NCI-H748 (cell line): ENCODE results near the gene C1orf105.
"Not testable (repeated sequence)": the region's sequence is repeated elsewhere in the genome, so short reads cannot be mapped to it uniquely, and the experiment has no call there.

Experiments used
- DNase-seq: peaks from one replicate; lab custom pipeline; 2025; ENCODE audit not compliant: unreplicated experiment; lab: John Stamatoyannopoulos, UW

C1orf105 gene, protein sequence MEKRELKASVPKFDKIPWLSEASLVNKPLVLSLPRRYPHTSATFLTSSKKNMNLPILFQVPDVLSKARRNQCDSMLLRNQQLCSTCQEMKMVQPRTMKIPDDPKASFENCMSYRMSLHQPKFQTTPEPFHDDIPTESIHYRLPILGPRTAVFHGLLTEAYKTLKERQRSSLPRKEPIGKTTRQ

DNA sequence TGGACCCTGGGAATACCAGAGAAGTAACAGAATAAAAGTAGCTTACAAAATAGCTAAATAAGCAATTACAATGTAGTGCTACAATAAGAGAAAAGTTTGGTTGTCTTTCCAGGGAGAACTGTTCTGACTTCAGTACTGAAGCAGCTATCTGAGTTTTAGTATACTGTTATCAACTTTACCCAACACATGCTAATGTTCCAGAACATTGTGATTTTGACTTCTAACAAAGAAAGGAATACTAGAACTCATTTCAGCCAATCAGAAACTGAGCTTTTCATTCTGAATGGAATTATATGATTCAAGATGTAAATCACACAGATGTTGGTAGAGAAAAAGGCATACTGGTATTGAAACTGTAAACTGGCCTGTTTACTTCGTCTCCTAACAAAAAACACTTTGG, at the start of gene C1orf105:
TSS of gene C1orf105 (plus strand) at position 301 of the 400 bp plus-strand sequence. CDS start 201 bp downstream, outside the sequence.
- DNase-seq, result no peak

- DNase-seq, result not testable (repeated sequence)
Measured at GRCh38 chr1:172371646-172372045, 48.8 kb upstream of the C1orf105 start.

DNA sequence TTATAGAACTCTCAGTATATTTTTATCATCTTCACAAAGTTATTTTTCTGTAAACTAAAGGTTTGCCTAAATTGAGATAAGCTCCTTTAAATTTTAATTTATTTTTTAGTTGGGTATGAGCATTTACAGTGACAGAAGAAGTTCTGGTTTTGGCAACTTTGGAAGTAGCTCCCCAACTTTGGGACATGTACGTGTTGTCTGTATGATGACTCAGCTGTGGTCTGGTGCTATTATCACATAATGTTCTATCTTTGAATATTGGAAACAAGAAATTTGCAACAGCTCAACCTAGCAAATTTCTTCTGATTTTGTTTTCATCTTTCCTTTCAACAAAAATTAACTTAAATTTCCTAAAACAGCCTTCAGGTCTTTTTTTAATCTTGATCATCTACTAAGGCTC, 46.6 kb upstream of the C1orf105 start:
- no peak for DNase-seq

- no peak for DNase-seq
Measured at GRCh38 chr1:172375211-172375631, 45.3 kb upstream of the C1orf105 start.

GRCh38 chr1:172376431-172376830, 44.1 kb upstream of the C1orf105 start:
- no peak for DNase-seq

GRCh38 chr1:172377565-172377964, 42.9 kb upstream of the C1orf105 start:
- no peak for DNase-seq

DNA sequence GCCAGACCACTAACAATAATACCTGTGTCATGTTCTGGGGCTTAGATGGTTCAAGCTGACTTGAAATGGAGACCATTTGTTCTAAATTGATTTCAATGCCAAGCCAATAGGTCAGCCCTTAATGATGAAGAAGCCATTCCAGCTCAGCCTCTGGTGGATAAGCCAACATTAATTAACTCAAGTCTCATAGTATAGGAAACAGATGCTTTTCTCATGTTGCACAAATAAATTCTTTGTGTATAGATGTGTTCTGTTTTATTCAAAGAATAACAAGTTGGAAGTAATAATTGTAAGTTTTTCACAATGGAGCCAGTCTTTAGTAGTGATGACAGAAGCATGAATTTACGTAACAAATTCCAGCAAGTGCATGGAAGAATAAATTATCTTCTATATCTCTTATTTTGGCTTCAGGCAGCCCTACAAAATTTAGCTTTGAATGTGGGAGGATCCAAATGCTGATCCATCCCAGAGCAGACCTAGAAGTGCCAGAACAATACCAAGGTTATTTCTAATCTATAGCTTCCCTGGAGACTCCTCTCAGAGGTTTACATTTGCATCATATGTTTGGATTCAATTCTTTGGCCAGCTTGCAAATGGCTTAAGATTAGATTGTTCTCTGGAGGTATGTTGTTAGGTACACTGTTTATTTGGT, 42.2 kb upstream of the C1orf105 start:
- DNase-seq, result no peak

DNA sequence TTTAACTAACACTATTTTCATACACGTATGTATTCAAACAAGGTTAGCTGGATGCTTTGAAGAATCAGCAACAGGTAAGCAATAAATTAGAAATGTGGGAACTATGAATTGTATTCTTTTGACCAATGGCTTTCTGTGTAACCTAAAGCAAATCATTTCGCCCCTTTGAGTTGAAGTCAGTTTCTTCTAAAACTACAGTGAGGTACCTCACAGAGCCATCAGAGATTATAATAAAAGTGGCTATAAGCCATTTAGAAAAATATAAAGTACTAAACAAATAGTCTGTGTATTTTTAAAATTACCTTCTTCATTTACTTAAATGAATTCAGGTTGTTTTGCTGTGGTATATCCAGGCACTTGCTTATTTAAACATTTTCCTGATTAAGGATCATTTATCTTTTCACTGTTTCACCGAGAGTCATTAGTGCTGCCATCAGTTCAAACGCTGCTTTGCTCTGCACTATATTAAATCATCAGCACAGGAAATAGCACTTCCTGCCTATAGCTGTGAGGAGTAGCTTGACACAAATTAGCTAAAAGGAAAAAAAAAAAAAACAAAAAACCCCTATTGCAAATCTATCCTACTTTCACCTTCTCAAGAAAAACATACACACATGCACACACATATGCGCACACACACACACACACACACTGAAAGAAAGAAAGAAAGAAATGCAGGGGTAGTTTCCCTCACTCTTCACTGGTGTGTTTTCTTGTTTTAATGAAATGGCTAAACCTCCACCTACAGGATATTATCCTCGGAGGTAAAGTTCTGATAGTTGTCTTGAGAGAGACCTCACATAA, 39.8 kb upstream of the C1orf105 start:
- no peak for DNase-seq

DNA sequence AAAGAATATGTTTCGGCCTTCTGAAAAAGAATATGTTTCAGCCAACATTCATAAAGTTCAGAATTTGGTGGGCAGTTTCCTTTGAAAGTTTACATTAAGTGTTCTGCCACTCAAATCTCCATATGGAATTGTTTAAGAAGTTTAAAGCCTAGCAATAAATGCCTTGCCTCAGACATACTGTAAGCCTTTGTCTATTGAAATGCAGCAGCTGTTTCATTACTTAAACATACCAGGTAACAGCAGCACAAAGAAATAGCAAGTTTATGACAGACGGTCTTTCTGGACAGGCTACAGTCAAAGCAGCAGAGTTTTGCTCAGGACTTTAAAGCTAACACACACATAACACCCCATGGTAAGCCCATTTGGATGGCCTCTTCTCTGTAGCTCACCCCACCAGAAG, 38.5 kb upstream of the C1orf105 start:
- DNase-seq, result no peak

GRCh38 chr1:172382406-172382805, 38.1 kb upstream of the C1orf105 start:
- no peak for DNase-seq

DNA sequence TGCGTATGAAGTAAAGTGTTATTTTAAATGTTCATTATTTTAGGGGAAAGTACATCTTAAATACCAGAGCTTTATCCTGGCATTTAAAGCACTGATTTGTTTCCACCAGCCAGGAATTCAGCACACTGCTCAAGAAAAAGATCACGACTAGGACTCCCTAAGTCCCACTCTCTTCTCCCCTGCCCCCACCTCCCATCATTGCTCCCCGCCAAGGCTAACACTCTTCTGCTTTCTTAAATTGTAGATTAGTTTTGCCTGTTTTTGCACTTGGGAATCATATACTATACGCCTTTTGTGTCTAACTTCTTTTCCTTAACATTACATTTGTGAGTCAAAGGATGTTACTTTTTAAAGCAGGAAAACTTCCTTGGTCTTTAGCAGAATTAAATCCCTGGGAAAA, 37.5 kb upstream of the C1orf105 start:
- DNase-seq, result no peak

- DNase-seq, result no peak
Measured at GRCh38 chr1:172383536-172383935, 36.9 kb upstream of the C1orf105 start.

DNA sequence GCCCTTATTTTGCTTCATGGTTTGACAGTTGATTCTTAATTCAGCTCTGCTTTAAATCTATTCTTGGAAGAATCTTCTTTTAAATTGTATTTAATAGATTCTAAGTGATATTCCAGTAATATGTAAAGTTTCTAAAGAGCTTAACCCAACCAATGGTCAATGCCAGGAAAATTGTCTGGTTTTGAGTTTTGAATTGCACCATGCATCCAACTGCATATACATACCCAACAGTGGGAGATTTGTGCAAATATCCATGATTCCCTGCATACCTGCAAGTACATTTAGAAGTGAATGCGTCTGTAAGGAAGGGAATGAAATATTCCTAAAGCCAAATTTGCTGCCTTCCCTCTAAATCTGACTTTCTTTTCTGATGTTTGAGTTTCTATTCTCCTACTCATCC, 35.8 kb upstream of the C1orf105 start:
- no peak for DNase-seq

- no peak for DNase-seq
Measured at GRCh38 chr1:172386046-172386445, 34.4 kb upstream of the C1orf105 start.

GRCh38 chr1:172388490-172388889, 32.0 kb upstream of the C1orf105 start:
- DNase-seq, result no peak

DNA sequence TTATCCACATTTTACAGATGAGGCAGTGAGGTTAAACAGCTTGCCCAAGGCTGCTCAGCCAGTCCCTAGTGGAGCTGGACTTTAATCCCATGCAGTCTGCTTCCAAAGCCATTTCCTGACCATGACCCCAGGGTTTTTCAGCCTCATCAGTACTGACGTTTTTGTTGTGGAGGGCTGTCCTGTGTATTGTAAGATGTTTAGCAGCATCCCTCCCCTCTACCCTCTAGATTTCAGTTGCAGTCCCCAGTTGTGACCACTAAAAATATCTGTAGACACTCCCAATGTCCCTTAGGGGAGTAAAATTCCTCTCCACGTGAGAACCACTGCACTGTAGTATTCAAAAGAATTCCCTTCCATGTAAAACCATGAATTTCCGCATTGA, 30.2 kb upstream of the C1orf105 start:
- no peak for DNase-seq

GRCh38 chr1:172390683-172391551, 29.6 kb upstream of the C1orf105 start:
- DNase-seq, result no peak

GRCh38 chr1:172391976-172392375, 28.5 kb upstream of the C1orf105 start:
- DNase-seq, result no peak

GRCh38 chr1:172393354-172393753, 27.1 kb upstream of the C1orf105 start:
- DNase-seq, result no peak

DNA sequence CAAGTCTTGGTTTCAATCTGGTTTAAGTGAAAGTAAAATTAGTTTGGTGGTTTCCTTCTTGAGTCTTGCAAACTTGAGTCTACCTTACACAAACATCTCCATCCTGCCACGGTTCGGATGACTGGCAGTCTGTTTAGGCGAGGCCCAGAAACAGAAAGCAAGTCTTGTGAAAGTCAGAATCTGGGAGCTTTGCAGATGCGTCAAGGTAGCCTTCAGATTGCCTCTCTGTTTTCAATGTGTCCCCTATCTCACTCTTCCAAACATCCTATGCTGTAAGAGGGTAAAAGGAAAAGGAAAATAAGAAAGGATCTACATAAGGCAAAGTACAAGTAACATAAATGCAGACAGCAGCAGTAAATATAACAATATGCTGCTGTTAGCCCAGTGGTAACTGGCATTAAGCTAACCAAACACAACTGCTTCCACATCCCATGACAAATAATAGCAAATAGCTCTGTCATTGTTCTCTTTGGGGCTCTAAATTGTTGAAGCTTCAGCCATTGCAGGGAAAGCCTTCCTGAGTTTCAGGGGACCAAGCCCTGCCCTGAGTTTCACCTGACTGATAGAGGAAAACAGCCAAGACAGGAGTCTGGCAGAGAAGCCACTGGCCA, 26.2 kb upstream of the C1orf105 start:
- no peak for DNase-seq

DNA sequence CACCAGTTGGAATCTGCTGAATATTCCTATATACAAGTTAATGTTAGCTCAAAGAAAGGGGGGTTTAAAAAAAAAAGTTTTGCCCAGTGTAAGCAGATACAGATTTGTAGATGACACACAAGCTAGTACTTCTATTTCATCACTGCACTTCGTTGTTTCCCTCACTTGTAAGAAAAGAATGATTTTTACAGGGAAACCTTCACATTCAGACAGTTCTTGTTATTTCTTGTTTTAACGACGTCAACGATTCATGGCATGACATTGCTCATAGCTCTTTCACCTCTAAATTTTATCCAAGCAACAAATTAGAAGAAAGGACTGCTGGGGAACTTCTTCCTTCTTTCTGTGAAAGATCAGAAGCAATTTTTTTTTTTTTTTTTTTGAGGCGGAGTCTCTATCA, 25.7 kb upstream of the C1orf105 start:
- DNase-seq, result no peak
